Pancreas (tissue), 10 donors: Measurements from ENCODE around the gene PLD6. TPM values are rescaled to one million over a fixed set of nuclear protein-coding genes. Genes with fewer than 3 reads are reported as not detected.

Experiments used
- ATAC-seq, 4 donors: fragments of 200-7000 bp; cut with Tn5 transposase; one replicate each; pipeline versions ENCODE4 v1.8.0 to v1.9.1; 2020; ENCODE audit warnings: mild to moderate bottlenecking in 4 of 4, moderate library complexity in 4 of 4
- DNase-seq, 6 donors: peaks; one replicate each; pipeline ENCODE4 v3.0.0-alpha.2; 2020
- FAIRE-seq: peaks from 2 replicates; lab custom pipeline; 2012; peaks lifted over from hg19 to GRCh38; lab: Jason Lieb, UNC
- H3K27ac ChIP-seq, 4 donors: fragments of 200-600 bp; sonication (generic); 1 replicate in 3 of 4; 2 replicates in 1 of 4; pipeline versions ENCODE4 v1.5.0 to v1.8.0; 2020
- H3K27me3 ChIP-seq, 4 donors: fragments of 200-600 bp; one replicate each; pipeline ENCODE4 v1.8.0; 2021
- H3K36me3 ChIP-seq, 3 donors: fragments of 200-600 bp; sonication (generic) in 1 of 3; one replicate each; pipeline versions ENCODE4 v1.5.0 to v1.8.0; 2020 to 2021
- H3K4me1 ChIP-seq, 3 donors: fragments of 200-600 bp; one replicate each; pipeline ENCODE4 v1.8.0; 2021
- H3K4me3 ChIP-seq, 4 donors: fragments of 200-600 bp; sonication (generic) in 2 of 4; one replicate each; pipeline versions ENCODE4 v1.5.0 to v1.8.0; 2020 to 2021
- H3K9me3 ChIP-seq, 4 donors: fragments of 200-600 bp; one replicate each; pipeline ENCODE4 v1.8.0; 2021
- WGBS, 2 donors: extraction: QIAGEN DNeasy Blood & Tissue Kit; methylation state at CpG; one replicate each; pipeline ENCODE4 v1.1.7; 2013; 5-methylcytosine and 5-hydroxymethylcytosine counted together
- intact Hi-C, 3 donors: fragments of 100-400 bp; cut with DNase I; formaldehyde crosslinking; loops; one replicate each; pipeline versions ENCODE4 v1.11.1 to v1.14.2; 2022
- polyA plus RNA-seq, 2 donors: library from polyadenylated mRNA; stranded (reverse); fragments of 200-250 nt; gene quantifications; one replicate each; pipeline ENCODE4 v1.2.3, GENCODE V29; 2013
- total RNA-seq, 6 donors: library from RNA; stranded (reverse); fragmentation: NEBNext Ultra II Directional in 4 of 6; extraction: Animal tissue kit (Norgen Biotek cat#: 25700) in 4 of 6; gene quantifications; one replicate each; pipeline versions ENCODE4 v1.2.1 to v1.2.4, GENCODE V29; 2021 to 2023
- TF ChIP-seq, protein P1 (sequence below), 4 donors: fragments of 200-600 bp; sonication (generic) in 3 of 4; IDR thresholded peaks; one replicate each; pipeline versions ENCODE4 v1.5.0 to v1.8.0; 2021; ENCODE audit warnings: antibody characterized with exemption in 4 of 4
- donor health status: healthy with polysubstance abuse.
- donor health status: DM: no; HTN: no; CAD: no; lungs with moderate emphysema.
- donor health status: DM: no; HTN: no; CAD: no.
- donor health status: control.
- donor health status: control.
- donor health status: Bipolar disorder and iron deficiency.
- donor health status: DM: yes; HTN: yes; CAD: no.
- donor health status: DM: no; HTN: no; CAD: no.
- donor health status: DM: no; HTN: no; CAD: no.
- donor health status: DM: yes; HTN: yes; CAD: no.

Gene PLD6
- total and polyA plus RNA-seq, 8 donors: 1.5 to 3.4 (median 2.4) TPM

DNA sequence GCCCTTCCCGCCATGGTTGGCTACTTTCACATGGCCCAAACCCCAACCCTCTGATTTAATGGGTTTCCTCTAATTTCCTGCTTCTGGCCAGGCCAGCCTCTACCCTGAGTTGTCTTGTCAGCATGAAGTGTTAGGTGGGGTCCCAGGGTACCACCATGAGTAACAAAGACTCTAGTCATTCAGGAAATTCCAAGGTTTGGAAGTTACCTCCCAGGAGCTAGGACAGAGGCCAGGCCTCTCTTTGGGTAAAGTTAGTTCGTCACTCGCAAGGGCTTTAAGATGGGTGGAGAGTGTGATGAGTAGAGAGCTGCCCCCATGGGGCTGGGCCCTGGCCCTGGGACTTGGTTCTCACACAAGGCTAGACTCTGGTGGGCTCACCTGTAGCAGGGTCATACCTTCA lies 54.6 kb downstream of the PLD6 start:
- intact Hi-C loops: no loop called here
- Histone ChIP-seq H3K27me3 (no peaks in the 10 kb centered on the region), H3K36me3 (peaks cover 4 to 70% (median 27%) of the 10 kb centered on the region in 3 donors), H3K27ac (no peak overlapping the region), H3K4me3 (no peak overlapping the region), H3K4me1 (peaks cover 0 to 4% (median 0%) of the 10 kb centered on the region in 3 donors), H3K9me3 (no peaks in the 10 kb centered on the region)
- DNase-seq: no peak
- ATAC-seq: peak in 1 of 4 donors; percentile 4
- TF ChIP-seq, protein P1, sequence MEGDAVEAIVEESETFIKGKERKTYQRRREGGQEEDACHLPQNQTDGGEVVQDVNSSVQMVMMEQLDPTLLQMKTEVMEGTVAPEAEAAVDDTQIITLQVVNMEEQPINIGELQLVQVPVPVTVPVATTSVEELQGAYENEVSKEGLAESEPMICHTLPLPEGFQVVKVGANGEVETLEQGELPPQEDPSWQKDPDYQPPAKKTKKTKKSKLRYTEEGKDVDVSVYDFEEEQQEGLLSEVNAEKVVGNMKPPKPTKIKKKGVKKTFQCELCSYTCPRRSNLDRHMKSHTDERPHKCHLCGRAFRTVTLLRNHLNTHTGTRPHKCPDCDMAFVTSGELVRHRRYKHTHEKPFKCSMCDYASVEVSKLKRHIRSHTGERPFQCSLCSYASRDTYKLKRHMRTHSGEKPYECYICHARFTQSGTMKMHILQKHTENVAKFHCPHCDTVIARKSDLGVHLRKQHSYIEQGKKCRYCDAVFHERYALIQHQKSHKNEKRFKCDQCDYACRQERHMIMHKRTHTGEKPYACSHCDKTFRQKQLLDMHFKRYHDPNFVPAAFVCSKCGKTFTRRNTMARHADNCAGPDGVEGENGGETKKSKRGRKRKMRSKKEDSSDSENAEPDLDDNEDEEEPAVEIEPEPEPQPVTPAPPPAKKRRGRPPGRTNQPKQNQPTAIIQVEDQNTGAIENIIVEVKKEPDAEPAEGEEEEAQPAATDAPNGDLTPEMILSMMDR (IDR thresholded peaks at IDR 0.05): no peak
- FAIRE-seq: no peak
- WGBS, 2 donors: 90 to 94% methylated on average over 3 of the region's 3 CpGs

DNA sequence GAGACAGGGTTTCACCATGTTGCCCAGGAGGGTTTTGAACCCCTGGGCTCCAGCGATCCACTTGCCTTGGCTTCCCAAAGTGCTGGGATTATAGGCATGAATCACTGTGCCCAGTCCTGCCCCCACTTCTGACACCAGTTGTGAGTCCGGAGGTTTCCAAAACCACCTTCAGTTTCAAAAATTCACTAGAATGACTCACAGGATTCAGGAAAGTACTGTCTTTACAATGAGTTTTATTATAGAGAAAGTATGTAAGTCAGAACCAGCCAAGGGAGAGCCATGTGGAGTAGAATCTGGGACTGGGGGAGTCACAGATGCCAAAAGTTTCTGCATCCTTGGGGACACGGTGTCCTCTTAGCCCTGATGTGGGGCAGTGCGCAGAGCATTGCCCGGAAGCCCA lies 55.1 kb downstream of the PLD6 start:
- TF ChIP-seq, protein P1 (IDR thresholded peaks at IDR 0.05): no peak
- 95 to 98% methylated on average over 5 of the region's 5 CpGs for WGBS, 2 donors
- intact Hi-C loops: no loop called here
- no peak overlapping the region for H3K4me3 ChIP-seq
- FAIRE-seq: no peak
- H3K27me3 ChIP-seq: no peaks in the 10 kb centered on the region
- H3K4me1 ChIP-seq: peaks cover 0 to 4% (median 0%) of the 10 kb centered on the region in 3 donors
- H3K27ac ChIP-seq: no peak overlapping the region
- no peaks in the 10 kb centered on the region for H3K9me3 ChIP-seq
- H3K36me3 ChIP-seq: peaks cover 4 to 70% (median 24%) of the 10 kb centered on the region in 3 donors
- ATAC-seq: no peak
- DNase-seq: no peak

Other genes starting within 250 kb of the PLD6 start
- gene TNFRSF13B, start 234.2 kb downstream of the PLD6 start, total RNA-seq: under 1 TPM in 1 of 6 donors, not detected in 5; 0.16 TPM
- gene TNFRSF13B, start 234.2 kb downstream of the PLD6 start, polyA plus RNA-seq: not detected
- 100 to 1,000 TPM in 2 of 6 donors, 10 to 100 TPM in 4; 91.8 to 134 (median 98.1) TPM for gene MPRIP, start 163.9 kb downstream of the PLD6 start, total RNA-seq
- gene MPRIP, start 163.9 kb downstream of the PLD6 start, polyA plus RNA-seq: 100 to 1,000 TPM; 174 to 242 TPM
- gene FLCN, start 30.8 kb upstream of the PLD6 start, total RNA-seq: 10 to 100 TPM; 14.1 to 42.1 (median 16.8) TPM
- 10 to 100 TPM; 27.2 to 30.1 TPM for gene FLCN, start 30.8 kb upstream of the PLD6 start, polyA plus RNA-seq
- 10 to 100 TPM; 24.7 to 51.1 (median 31.5) TPM for gene COPS3, start 74.9 kb upstream of the PLD6 start, total RNA-seq
- gene COPS3, start 74.9 kb upstream of the PLD6 start, polyA plus RNA-seq: 10 to 100 TPM; 17.6 to 37.9 TPM
- 1 to 10 TPM in 3 of 6 donors, under 1 TPM in 3; 0.83 to 1.7 (median 1.1) TPM for gene NT5M, start 97.0 kb upstream of the PLD6 start, total RNA-seq
- 1 to 10 TPM; 2.9 to 3.3 TPM for gene NT5M, start 97.0 kb upstream of the PLD6 start, polyA plus RNA-seq